WTC11 (cell line): ENCODE data around the gene POU3F3.

Source experiments
- MXD4 ChIP-seq: fragments of 250-450 bp; sonication (Bioruptor Pico); IDR thresholded peaks from 2 replicates; pipeline ENCODE4 v1.8.0; 2021; ENCODE audit warnings: mild to moderate bottlenecking, moderate library complexity, borderline replicate concordance
- NR3C1 ChIP-seq: sonication (generic); formaldehyde crosslinking; conservative IDR thresholded peaks from 2 replicates; pipeline ENCODE4 v1.8.1; 2023; ENCODE audit warnings: low read depth, mild to moderate bottlenecking, missing genetic modification reagents
- TF ChIP-seq, protein P1 (sequence below): sonication (generic); formaldehyde crosslinking; IDR thresholded peaks from 2 replicates; pipeline ENCODE4 v1.8.0; 2023; ENCODE audit warnings: missing genetic modification reagents
- TF ChIP-seq, protein P2 (sequence below): sonication (generic); formaldehyde crosslinking; IDR thresholded peaks from 2 replicates; pipeline ENCODE4 v1.8.0; 2022; ENCODE audit warnings: mild to moderate bottlenecking, missing genetic modification reagents

DNA sequence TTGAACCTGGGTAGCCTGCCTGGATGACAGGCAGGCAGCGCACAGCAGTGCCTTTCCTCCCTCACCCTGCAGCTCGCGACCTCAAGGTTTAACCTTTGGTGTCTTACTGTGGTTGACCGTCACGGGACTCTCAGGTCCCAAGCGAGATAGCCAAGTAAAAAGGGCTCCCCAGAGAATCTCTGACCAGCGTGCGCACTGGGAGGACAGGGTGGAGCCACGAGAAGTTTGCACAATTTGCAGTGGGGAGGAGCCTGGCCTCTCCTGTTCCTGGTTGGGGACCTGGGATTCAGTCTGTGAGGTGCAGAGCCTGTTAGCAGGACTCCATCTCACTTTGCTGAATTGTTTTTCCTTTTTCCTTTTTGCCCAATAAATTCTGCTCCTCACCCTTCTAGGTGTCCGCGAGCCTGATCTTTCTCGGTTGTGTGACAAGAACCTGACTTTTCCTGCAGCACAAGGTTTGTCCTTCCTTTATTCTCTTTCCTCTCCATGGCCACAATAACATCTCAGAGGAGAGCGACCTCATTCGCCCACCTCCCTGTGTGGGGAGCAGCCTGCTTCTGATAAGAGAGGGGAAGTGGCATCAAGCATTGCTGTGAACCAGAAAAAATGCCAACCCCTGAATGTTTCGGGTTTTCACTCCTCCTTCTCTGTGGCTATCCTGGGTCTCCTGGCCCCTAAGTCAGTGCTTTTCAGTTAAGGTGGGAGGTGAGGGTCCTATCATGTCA lies 36.2 kb downstream of the POU3F3 start:
- TF ChIP-seq MXD4 (CRISPR knock-in tag) = no peak
- TF ChIP-seq, protein P1, sequence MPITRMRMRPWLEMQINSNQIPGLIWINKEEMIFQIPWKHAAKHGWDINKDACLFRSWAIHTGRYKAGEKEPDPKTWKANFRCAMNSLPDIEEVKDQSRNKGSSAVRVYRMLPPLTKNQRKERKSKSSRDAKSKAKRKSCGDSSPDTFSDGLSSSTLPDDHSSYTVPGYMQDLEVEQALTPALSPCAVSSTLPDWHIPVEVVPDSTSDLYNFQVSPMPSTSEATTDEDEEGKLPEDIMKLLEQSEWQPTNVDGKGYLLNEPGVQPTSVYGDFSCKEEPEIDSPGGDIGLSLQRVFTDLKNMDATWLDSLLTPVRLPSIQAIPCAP = no peak
- TF ChIP-seq, protein P2, sequence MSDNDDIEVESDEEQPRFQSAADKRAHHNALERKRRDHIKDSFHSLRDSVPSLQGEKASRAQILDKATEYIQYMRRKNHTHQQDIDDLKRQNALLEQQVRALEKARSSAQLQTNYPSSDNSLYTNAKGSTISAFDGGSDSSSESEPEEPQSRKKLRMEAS = no peak
- no peak for TF ChIP-seq NR3C1 (CRISPR knock-in tag)
